22Rv1 (cell line): Measurements from ENCODE around the gene PPM1L.
A peak's percentile ranks its signal among the peaks of the same experiment; 100 is the strongest.

Source experiments
- H3K27ac ChIP-seq: fragments of 450-650 bp; 2 replicates; pipeline ENCODE4 v1.5.1; 2017
- ZFX ChIP-seq: fragments of 450-650 bp; IDR thresholded peaks from 2 replicates; pipeline ENCODE4 v1.6.1; 2017; ENCODE audit warnings: antibody characterized with exemption, borderline replicate concordance
- TF ChIP-seq, protein P1 (sequence below): fragments of 450-650 bp; IDR thresholded peaks from 2 replicates; pipeline ENCODE4 v1.5.1; 2017; ENCODE audit warnings: mild to moderate bottlenecking

Gene PPM1L

DNA sequence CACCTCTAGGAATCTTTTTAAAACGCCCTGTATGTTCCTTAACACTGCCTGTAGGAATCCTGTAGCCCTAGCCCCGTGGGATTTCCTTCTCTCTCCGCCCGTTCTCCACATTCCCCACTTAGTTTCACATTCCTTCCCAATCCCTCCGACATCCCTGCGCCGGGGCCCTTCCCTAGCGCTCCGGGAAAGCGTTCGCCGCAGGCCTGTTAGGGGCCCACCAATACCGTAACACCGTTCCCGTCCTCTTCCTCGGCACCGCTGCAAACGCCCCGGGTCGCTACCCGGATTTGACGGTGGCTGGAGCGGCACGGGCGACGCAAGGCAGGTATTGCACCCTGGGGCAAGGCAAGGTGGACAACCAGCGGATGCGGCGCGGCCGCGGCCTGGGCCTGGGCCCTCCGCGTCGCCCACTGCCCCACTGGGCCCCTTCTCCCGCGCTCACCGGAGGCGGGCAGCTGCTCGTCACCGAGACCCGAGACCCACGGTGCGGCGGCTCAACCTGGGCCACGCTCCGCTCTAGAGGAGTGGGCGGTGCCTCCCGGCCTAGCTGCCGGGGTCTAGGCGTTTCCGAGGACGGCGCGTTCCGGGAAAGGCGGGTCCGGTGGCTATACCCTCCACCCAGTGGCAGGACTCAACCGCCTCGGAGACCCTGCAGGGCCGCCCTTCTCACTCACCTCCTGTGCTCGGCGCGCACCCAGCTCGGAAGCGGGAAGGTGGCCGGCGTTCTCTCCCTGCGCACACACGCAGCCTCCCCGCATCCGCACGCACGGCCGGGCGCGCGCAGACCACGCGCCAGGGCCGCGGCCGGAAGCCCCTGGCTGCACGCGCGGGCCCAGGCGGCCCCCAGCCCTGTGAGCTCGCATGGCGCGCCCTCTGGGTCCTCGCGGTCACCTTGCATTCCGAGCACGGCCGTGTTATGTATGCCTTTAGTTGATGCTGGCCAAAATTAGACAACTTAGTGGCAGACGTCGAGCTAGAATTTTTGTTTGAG lies 348.8 kb downstream of the PPM1L start, which contains the start of gene B3GALNT1:
B3GALNT1 (minus strand) TSS at position 789 of the 991 bp plus-strand sequence. CDS start 18,595 bp downstream, outside the sequence.
- no peak for TF ChIP-seq ZFX
- TF ChIP-seq, protein P1, sequence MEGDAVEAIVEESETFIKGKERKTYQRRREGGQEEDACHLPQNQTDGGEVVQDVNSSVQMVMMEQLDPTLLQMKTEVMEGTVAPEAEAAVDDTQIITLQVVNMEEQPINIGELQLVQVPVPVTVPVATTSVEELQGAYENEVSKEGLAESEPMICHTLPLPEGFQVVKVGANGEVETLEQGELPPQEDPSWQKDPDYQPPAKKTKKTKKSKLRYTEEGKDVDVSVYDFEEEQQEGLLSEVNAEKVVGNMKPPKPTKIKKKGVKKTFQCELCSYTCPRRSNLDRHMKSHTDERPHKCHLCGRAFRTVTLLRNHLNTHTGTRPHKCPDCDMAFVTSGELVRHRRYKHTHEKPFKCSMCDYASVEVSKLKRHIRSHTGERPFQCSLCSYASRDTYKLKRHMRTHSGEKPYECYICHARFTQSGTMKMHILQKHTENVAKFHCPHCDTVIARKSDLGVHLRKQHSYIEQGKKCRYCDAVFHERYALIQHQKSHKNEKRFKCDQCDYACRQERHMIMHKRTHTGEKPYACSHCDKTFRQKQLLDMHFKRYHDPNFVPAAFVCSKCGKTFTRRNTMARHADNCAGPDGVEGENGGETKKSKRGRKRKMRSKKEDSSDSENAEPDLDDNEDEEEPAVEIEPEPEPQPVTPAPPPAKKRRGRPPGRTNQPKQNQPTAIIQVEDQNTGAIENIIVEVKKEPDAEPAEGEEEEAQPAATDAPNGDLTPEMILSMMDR, result no peak
- peak within 1 kb of the TSS; percentile 57 for H3K27ac ChIP-seq

DNA sequence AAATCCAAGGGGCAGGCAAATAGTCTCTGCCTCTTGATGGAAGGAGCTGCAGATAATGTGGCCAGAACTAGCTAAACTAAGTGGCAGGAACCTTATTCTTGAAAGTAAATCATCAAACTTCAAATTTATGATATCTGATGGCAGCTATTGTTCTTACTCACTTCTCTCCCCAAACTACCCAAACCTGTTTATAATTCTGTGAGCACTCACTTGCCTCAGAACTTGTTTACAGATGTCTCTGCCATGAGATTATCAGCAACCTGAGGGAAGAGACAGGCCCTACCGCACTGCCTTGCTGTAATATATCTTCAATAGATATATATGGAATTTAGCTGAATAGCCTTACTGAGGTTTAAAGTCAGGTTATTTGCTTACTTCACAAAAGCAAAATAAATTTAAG lies 351.3 kb downstream of the PPM1L start:
- TF ChIP-seq, protein P1, result no peak
- no peak for TF ChIP-seq ZFX
- no peak overlapping the region for H3K27ac ChIP-seq

DNA sequence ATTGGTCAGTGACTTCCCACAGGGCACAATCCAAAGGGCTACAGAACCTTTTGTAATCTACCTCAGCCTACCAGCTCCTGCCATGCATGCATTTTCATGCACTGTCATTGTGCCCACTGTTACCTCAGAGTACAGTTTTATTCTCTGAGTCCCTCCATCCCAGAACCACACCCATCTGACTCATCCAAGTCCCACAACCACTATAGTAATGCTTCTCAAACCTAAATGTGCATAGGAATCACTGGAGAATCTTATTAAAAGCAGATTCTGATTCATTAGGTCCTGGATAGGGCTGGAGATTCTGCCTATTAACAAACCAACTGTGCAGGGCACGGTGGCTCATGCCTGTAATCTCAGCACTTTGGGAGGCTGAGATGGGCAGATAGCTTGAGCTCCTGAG lies 352.8 kb downstream of the PPM1L start:
- H3K27ac ChIP-seq, result no peak overlapping the region
- no peak for TF ChIP-seq ZFX
- TF ChIP-seq, protein P1, result no peak

DNA sequence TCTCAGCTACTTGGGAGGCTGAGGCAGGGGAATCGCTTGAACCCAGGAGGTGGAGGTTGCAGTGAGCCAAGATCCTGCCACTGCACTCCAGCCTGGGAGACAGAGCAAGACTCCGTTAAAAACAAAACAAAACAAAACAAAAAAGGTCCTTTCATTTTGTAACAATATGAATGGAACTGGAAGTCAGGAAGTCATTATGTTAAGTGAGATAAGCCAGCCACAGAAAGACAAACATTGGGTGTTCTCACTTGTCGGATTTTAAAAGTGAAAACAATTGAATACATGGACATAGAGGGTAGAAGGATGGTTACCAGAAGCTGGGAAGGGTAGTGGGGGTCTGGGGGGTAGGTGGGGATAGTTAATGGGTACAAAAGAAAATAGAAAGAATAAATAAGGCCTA lies 361.6 kb downstream of the PPM1L start:
- H3K27ac ChIP-seq, result no peak overlapping the region
- TF ChIP-seq ZFX, result no peak
- TF ChIP-seq, protein P1, result no peak

DNA sequence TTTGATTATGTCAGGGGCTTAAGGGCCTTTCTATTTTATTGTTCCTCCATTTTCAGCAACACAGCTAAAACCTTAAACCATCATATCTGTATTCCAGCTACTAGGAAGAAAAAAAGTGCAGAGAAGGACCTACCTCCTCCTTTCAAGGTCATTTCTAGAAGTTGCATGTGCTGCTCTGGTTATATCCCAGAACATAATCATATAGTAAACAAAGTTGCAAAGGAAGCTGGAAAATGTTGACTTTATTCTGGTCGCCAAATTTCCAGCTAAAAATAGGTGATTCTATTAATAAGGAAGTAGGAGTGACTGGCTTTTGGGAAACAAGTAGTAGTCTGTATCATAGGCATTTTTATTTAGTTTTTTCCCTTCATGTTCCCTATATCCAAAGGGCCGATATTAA lies 370.5 kb downstream of the PPM1L start:
- H3K27ac ChIP-seq, result no peak overlapping the region

More for the DNA sequence above, 370.5 kb downstream of the PPM1L start:
- TF ChIP-seq, protein P1, result no peak
- TF ChIP-seq ZFX, result no peak
